ENCODE data around the gene AP3S2. TPM values are rescaled to one million over a fixed set of nuclear protein-coding genes. Genes with fewer than 3 reads are reported as not detected.

AP3S2 gene
- total and polyA plus RNA-seq, 2 of the 13 experiments (the other 11 are each of a cell fraction or from before 2014, with no cell fraction given), result 17.6 to 44.4 TPM

DNA sequence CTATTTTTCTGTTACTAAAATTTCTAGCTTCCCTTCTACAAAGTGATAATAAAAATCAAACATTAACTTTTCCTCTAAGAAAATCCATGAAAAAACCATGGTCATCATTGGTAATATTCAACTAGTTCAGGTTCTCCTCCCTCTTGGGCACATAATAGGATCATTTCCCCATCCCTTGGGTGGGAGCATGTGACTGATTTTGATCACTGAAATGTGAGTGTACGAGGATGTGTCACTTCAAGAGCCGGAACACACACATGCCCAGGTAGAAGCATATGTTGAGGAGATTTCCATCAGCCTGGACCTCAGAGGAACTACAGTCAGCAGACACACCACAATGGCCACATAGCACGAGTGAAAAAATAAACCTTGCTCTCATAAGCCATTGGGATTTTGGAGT, 36.1 kb downstream of the AP3S2 start (continued):
- TF ChIP-seq, protein P1, sequence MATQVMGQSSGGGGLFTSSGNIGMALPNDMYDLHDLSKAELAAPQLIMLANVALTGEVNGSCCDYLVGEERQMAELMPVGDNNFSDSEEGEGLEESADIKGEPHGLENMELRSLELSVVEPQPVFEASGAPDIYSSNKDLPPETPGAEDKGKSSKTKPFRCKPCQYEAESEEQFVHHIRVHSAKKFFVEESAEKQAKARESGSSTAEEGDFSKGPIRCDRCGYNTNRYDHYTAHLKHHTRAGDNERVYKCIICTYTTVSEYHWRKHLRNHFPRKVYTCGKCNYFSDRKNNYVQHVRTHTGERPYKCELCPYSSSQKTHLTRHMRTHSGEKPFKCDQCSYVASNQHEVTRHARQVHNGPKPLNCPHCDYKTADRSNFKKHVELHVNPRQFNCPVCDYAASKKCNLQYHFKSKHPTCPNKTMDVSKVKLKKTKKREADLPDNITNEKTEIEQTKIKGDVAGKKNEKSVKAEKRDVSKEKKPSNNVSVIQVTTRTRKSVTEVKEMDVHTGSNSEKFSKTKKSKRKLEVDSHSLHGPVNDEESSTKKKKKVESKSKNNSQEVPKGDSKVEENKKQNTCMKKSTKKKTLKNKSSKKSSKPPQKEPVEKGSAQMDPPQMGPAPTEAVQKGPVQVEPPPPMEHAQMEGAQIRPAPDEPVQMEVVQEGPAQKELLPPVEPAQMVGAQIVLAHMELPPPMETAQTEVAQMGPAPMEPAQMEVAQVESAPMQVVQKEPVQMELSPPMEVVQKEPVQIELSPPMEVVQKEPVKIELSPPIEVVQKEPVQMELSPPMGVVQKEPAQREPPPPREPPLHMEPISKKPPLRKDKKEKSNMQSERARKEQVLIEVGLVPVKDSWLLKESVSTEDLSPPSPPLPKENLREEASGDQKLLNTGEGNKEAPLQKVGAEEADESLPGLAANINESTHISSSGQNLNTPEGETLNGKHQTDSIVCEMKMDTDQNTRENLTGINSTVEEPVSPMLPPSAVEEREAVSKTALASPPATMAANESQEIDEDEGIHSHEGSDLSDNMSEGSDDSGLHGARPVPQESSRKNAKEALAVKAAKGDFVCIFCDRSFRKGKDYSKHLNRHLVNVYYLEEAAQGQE (IDR thresholded peaks at IDR 0.05; ENCODE audit: borderline replicate concordance in 1 of 2, low read depth in 1 of 2, low read length in 2 of 2), result no peak
- TF ChIP-seq TCF12 (IDR thresholded peaks at IDR 0.05), result no peak
- TF ChIP-seq TCF12 (CRISPR knock-in tag; IDR thresholded peaks at IDR 0.05), result no peak
- TF ChIP-seq RFX5 (IDR thresholded peaks at IDR 0.05; ENCODE audit: low read depth, low read length), result no peak
- TF ChIP-seq, protein P2, sequence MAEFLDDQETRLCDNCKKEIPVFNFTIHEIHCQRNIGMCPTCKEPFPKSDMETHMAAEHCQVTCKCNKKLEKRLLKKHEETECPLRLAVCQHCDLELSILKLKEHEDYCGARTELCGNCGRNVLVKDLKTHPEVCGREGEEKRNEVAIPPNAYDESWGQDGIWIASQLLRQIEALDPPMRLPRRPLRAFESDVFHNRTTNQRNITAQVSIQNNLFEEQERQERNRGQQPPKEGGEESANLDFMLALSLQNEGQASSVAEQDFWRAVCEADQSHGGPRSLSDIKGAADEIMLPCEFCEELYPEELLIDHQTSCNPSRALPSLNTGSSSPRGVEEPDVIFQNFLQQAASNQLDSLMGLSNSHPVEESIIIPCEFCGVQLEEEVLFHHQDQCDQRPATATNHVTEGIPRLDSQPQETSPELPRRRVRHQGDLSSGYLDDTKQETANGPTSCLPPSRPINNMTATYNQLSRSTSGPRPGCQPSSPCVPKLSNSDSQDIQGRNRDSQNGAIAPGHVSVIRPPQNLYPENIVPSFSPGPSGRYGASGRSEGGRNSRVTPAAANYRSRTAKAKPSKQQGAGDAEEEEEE (CRISPR knock-in tag; IDR thresholded peaks at IDR 0.05; ENCODE audit: borderline replicate concordance), result no peak
- TF ChIP-seq ZNF512 (CRISPR knock-in tag; IDR thresholded peaks at IDR 0.05), result no peak
- TF ChIP-seq SRSF9 (IDR thresholded peaks at IDR 0.05; ENCODE audit: borderline replicate concordance, insufficient read depth, low read depth, low read length, poor library complexity, severe bottlenecking), result no peak
- TF ChIP-seq ZNF777 (CRISPR knock-in tag; IDR thresholded peaks at IDR 0.05), result no peak
- TF ChIP-seq ZFP37 (CRISPR knock-in tag; IDR thresholded peaks at IDR 0.05; ENCODE audit: borderline replicate concordance), result no peak
- TF ChIP-seq ZBTB14 (CRISPR knock-in tag; IDR thresholded peaks at IDR 0.05), result no peak
- TF ChIP-seq ZNF510 (CRISPR knock-in tag; IDR thresholded peaks at IDR 0.05; ENCODE audit: low read depth), result no peak
- no peak for TF ChIP-seq GTF3A (CRISPR knock-in tag; conservative IDR thresholded peaks at IDR 0.05)
- no peak for TF ChIP-seq MXD4 (CRISPR knock-in tag; IDR thresholded peaks at IDR 0.05)
- no peak for TF ChIP-seq ZNF678 (CRISPR knock-in tag; IDR thresholded peaks at IDR 0.05)
- TF ChIP-seq, protein P3, sequence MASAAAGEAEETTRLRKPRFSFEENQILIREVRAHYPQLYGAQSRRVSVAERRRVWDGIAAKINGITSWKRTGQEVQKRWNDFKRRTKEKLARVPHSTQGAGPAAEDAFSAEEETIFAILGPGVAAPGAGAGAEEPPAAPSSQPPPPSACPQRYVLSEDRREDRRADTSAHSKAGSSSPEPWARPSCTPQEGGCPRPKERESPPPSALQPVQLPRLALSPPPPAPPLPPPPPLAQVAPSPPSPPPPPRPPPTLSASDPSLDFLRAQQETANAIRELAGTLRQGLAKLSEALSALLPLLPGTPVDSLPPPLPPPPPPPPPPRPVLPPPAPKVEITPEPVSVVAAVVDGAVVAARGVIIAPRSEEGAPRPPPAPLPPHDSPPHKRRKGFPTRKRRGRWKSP (CRISPR knock-in tag; IDR thresholded peaks at IDR 0.05), result no peak
- TF ChIP-seq, protein P4, sequence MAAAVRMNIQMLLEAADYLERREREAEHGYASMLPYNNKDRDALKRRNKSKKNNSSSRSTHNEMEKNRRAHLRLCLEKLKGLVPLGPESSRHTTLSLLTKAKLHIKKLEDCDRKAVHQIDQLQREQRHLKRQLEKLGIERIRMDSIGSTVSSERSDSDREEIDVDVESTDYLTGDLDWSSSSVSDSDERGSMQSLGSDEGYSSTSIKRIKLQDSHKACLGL (CRISPR knock-in tag; IDR thresholded peaks at IDR 0.05), result no peak
- no peak for TF ChIP-seq SNAI1 (CRISPR knock-in tag; IDR thresholded peaks at IDR 0.05; ENCODE audit: borderline replicate concordance)
- peak; percentile 33; the same call in 1 of the 2 replicates for TF ChIP-seq PATZ1 (CRISPR knock-in tag; IDR thresholded peaks at IDR 0.05)

All from HepG2 (cell line).